ENCODE results near the gene PELI2.

PELI2 gene

DNA sequence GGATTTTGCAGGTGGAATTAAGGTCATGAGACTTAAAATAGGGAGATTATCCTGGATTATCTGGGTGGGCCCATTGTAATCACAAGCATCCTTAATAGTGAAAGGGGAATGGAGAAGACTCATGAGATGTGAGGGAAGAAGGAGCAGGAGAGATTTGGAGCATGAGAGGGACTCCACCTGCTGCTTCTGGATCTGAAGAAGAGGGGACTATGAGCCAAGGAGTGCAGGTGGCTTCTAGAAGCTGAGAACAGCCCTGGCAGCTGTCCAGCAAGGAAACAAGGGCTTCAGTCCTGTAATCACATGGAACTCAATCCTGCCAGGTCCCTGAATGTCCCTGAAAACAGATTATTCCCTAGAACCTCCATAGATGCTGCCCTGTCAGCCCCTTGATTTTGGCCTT, 67.8 kb downstream of the PELI2 start:
- Mint-ChIP-seq H3K4me1 (ENCODE audit: low read depth) (peaks cover 1% of the 10 kb centered on the region), H3K36me3 (ENCODE audit: low read depth) (peaks cover 5% of the 10 kb centered on the region), H3K9me3 (no peaks in the 10 kb centered on the region), H3K27ac (no peak overlapping the region), H3K4me3 (no peak overlapping the region), H3K27me3 (ENCODE audit: low read depth) (no peaks in the 10 kb centered on the region)

GRCh38 chr14:56187736-56188135, 69.5 kb downstream of the PELI2 start:
- peaks cover 3% of the 10 kb centered on the region for H3K36me3 Mint-ChIP-seq (ENCODE audit: low read depth)
- peaks cover 2% of the 10 kb centered on the region for H3K4me1 Mint-ChIP-seq (ENCODE audit: low read depth)
- H3K27me3 Mint-ChIP-seq (ENCODE audit: low read depth), result no peaks in the 10 kb centered on the region
- H3K27ac Mint-ChIP-seq, result no peak overlapping the region
- H3K9me3 Mint-ChIP-seq, result no peaks in the 10 kb centered on the region
- no peak overlapping the region for H3K4me3 Mint-ChIP-seq

- Mint-ChIP-seq H3K4me1 (ENCODE audit: low read depth) (peaks cover 8% of the 10 kb centered on the region), H3K9me3 (no peaks in the 10 kb centered on the region), H3K4me3 (no peak overlapping the region), H3K27me3 (ENCODE audit: low read depth) (no peaks in the 10 kb centered on the region), H3K36me3 (ENCODE audit: low read depth) (peaks cover 3% of the 10 kb centered on the region), H3K27ac (no peak overlapping the region)
Observed at GRCh38 chr14:56189307-56189706, 71.1 kb downstream of the PELI2 start.

DNA sequence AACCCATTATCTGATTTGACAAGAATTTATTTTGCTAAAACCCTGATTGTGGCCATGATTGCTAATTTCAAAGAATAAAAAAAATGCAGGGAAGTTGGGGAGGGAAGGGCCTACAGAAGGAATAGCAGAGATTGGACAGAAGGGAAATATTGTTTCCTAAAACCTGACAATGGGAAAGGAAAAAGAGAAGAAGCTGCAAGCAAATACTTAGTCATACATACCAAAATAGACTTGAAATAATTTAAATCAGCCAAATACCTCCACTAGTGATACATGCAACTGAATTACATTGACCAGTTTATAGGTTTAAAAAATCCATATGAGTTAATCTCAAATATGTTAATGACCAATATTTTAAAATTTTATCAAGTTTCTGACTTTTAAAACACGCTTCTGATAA, 75.1 kb downstream of the PELI2 start:
- Mint-ChIP-seq H3K4me1 (ENCODE audit: low read depth) (peaks cover 27% of the 10 kb centered on the region), H3K27me3 (ENCODE audit: low read depth) (no peaks in the 10 kb centered on the region), H3K36me3 (ENCODE audit: low read depth) (peaks cover 5% of the 10 kb centered on the region), H3K4me3 (no peak overlapping the region), H3K9me3 (no peaks in the 10 kb centered on the region), H3K27ac (no peak overlapping the region)

DNA sequence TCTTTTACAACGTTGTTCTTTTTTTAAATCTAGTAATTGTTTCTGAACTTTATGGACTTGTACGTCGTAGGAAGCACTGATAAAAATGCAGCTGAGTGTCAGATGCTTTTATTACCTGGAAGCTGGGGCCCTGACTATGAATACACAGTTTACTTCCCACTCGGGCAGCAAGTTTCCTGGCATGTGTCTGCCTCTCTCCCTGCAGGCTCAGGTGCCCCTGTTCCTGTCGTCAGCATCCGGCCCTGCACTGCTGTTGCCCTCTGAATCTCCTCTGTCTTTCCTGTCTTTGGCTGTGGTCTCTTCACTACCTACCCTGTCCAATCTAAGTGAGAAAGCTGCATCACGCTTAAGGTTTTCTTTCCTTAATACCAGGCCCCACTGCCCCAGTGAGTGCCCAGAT, 75.8 kb downstream of the PELI2 start:
- no peaks in the 10 kb centered on the region for H3K27me3 Mint-ChIP-seq (ENCODE audit: low read depth)
- peaks cover 5% of the 10 kb centered on the region for H3K36me3 Mint-ChIP-seq (ENCODE audit: low read depth)
- H3K4me3 Mint-ChIP-seq, result no peak overlapping the region
- peak overlapping the region; percentile 13 for H3K27ac Mint-ChIP-seq
- peaks cover 27% of the 10 kb centered on the region for H3K4me1 Mint-ChIP-seq (ENCODE audit: low read depth)
- H3K9me3 Mint-ChIP-seq, result no peaks in the 10 kb centered on the region

DNA sequence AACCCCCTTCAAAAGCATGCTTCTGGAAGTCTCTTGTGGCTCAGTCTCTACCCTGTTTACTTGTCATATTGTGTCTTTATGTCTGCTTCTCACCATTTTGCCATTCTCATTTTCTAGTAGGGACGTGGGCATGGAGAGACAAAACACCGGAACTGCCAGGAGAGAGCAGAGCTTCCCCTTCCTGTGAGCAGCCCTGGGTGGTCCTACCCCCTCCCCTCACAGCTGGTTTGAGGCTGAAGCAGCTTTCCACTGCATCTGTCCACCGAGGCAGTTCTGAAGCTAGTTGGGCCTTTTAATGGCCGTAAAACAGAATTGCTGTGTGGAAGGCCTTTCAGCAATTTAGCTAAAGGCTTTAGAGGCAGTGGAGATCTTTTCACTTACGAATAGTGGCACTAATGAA, 77.0 kb downstream of the PELI2 start:
- Mint-ChIP-seq H3K27ac (peak overlapping the region; percentile 73), H3K9me3 (no peaks in the 10 kb centered on the region), H3K27me3 (ENCODE audit: low read depth) (no peaks in the 10 kb centered on the region), H3K4me3 (peak overlapping the region; percentile 57), H3K36me3 (ENCODE audit: low read depth) (peaks cover 5% of the 10 kb centered on the region), H3K4me1 (ENCODE audit: low read depth) (peaks cover 27% of the 10 kb centered on the region)

- Mint-ChIP-seq H3K27me3 (ENCODE audit: low read depth) (no peaks in the 10 kb centered on the region), H3K4me3 (peak overlapping the region; percentile 57), H3K9me3 (no peaks in the 10 kb centered on the region), H3K36me3 (ENCODE audit: low read depth) (peaks cover 2% of the 10 kb centered on the region), H3K27ac (peak overlapping the region; percentile 73), H3K4me1 (ENCODE audit: low read depth) (peaks cover 27% of the 10 kb centered on the region)
Observed at GRCh38 chr14:56195704-56196103, 77.5 kb downstream of the PELI2 start.

- Mint-ChIP-seq H3K27me3 (ENCODE audit: low read depth) (no peaks in the 10 kb centered on the region), H3K4me3 (no peak overlapping the region), H3K27ac (peak overlapping the region; percentile 73), H3K9me3 (no peaks in the 10 kb centered on the region), H3K36me3 (ENCODE audit: low read depth) (peaks cover 2% of the 10 kb centered on the region), H3K4me1 (ENCODE audit: low read depth) (peaks cover 24% of the 10 kb centered on the region)
Observed at GRCh38 chr14:56196274-56196673, 78.1 kb downstream of the PELI2 start.

GRCh38 chr14:56197150-56197549, 78.9 kb downstream of the PELI2 start:
- peaks cover 2% of the 10 kb centered on the region for H3K36me3 Mint-ChIP-seq (ENCODE audit: low read depth)
- H3K4me1 Mint-ChIP-seq (ENCODE audit: low read depth), result peaks cover 28% of the 10 kb centered on the region
- H3K4me3 Mint-ChIP-seq, result no peak overlapping the region
- H3K9me3 Mint-ChIP-seq, result no peaks in the 10 kb centered on the region
- no peak overlapping the region for H3K27ac Mint-ChIP-seq
- no peaks in the 10 kb centered on the region for H3K27me3 Mint-ChIP-seq (ENCODE audit: low read depth)

GRCh38 chr14:56198438-56198837, 80.2 kb downstream of the PELI2 start:
- H3K9me3 Mint-ChIP-seq, result no peaks in the 10 kb centered on the region
- H3K36me3 Mint-ChIP-seq (ENCODE audit: low read depth), result peaks cover 2% of the 10 kb centered on the region
- H3K4me3 Mint-ChIP-seq, result no peak overlapping the region
- H3K27me3 Mint-ChIP-seq (ENCODE audit: low read depth), result no peaks in the 10 kb centered on the region
- H3K4me1 Mint-ChIP-seq (ENCODE audit: low read depth), result peaks cover 32% of the 10 kb centered on the region
- no peak overlapping the region for H3K27ac Mint-ChIP-seq

GRCh38 chr14:56199095-56199981, 81.1 kb downstream of the PELI2 start:
- H3K36me3 Mint-ChIP-seq (ENCODE audit: low read depth), result peaks cover 2% of the 10 kb centered on the region
- no peak overlapping the region for H3K27ac Mint-ChIP-seq
- no peaks in the 10 kb centered on the region for H3K27me3 Mint-ChIP-seq (ENCODE audit: low read depth)
- H3K4me3 Mint-ChIP-seq, result no peak overlapping the region
- no peaks in the 10 kb centered on the region for H3K9me3 Mint-ChIP-seq
- H3K4me1 Mint-ChIP-seq (ENCODE audit: low read depth), result peaks cover 26% of the 10 kb centered on the region

GRCh38 chr14:56199982-56200577, 81.9 kb downstream of the PELI2 start:
- Mint-ChIP-seq H3K36me3 (ENCODE audit: low read depth) (peaks cover 2% of the 10 kb centered on the region), H3K4me1 (ENCODE audit: low read depth) (peaks cover 19% of the 10 kb centered on the region), H3K4me3 (no peak overlapping the region), H3K9me3 (no peaks in the 10 kb centered on the region), H3K27me3 (ENCODE audit: low read depth) (no peaks in the 10 kb centered on the region), H3K27ac (no peak overlapping the region)

DNA sequence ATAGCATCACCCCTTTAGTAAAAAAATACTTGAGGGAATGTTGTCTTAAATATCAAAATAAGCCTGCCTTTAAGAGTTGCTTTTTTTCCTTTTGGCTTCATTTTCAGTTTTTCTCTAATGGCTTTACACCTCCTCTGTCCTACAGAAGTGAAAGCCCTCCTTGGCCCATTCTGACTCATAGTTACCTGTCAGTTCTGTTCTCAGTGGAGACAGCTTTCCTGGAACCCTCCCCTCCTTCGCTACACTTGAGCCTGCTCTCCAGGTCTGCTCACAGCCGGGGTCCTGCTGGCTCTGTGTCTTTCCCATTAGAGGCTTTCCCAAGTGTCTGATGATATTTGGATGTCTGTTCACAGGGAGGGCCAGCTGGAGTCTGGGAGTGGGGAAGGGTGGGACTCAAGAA, 84.0 kb downstream of the PELI2 start:
- Mint-ChIP-seq H3K27ac (no peak overlapping the region), H3K27me3 (ENCODE audit: low read depth) (no peaks in the 10 kb centered on the region), H3K4me1 (ENCODE audit: low read depth) (peaks cover 8% of the 10 kb centered on the region), H3K9me3 (no peaks in the 10 kb centered on the region), H3K36me3 (ENCODE audit: low read depth) (no peaks in the 10 kb centered on the region), H3K4me3 (no peak overlapping the region)

- Mint-ChIP-seq H3K4me3 (no peak overlapping the region), H3K4me1 (ENCODE audit: low read depth) (peaks cover 8% of the 10 kb centered on the region), H3K27me3 (ENCODE audit: low read depth) (peaks cover 6% of the 10 kb centered on the region), H3K27ac (no peak overlapping the region), H3K9me3 (no peaks in the 10 kb centered on the region), H3K36me3 (ENCODE audit: low read depth) (no peaks in the 10 kb centered on the region)
Observed at GRCh38 chr14:56205881-56206280, 87.7 kb downstream of the PELI2 start.

DNA sequence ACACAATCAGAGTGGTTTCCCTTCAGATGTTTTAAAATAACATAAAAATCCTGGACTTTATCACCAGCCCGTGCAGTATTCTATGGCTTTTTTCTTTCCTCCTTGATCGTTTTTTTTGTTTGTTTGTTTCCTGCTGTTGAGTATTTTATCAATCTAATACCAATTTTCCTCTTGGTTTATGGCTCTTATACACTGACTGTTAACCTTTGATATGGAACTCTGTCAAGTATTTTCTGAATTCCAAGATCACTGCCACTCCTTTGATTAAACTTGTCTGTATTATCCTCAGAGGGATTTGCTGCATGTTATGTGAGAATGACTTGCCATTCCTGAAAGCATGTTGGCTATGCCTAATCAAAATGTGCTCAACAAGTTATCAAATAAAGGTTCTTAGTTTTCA, 88.4 kb downstream of the PELI2 start:
- peaks cover 6% of the 10 kb centered on the region for H3K27me3 Mint-ChIP-seq (ENCODE audit: low read depth)
- no peaks in the 10 kb centered on the region for H3K36me3 Mint-ChIP-seq (ENCODE audit: low read depth)
- no peak overlapping the region for H3K4me3 Mint-ChIP-seq
- H3K27ac Mint-ChIP-seq, result no peak overlapping the region
- H3K4me1 Mint-ChIP-seq (ENCODE audit: low read depth), result peaks cover 8% of the 10 kb centered on the region
- no peaks in the 10 kb centered on the region for H3K9me3 Mint-ChIP-seq
